ENCODE data around the gene PSMB11. TPM values are rescaled to one million over a fixed set of nuclear protein-coding genes. Genes with fewer than 3 reads are reported as not detected.

Gene PSMB11
- total and polyA plus RNA-seq, 2 donors (not counting 1 experiment from before 2014, with no cell fraction given): not detected

- Histone ChIP-seq H2AFZ (ENCODE audit: insufficient read depth, low read depth, low read length, poor library complexity, severe bottlenecking) (no peak overlapping the region), H3K36me3 (replicated peaks in 1 of 2; ENCODE audit: control extremely low read depth in 1 of 2, control insufficient read depth in 1 of 2, extremely low read depth in 1 of 2, insufficient read depth in 2 of 2, low read length in 1 of 2) (peaks cover 9 to 65% of the 10 kb centered on the region in 2 experiments), H3K9ac (ENCODE audit: low read length) (no peak overlapping the region), H3K79me2 (ENCODE audit: control insufficient read depth, insufficient read depth, low read length) (peaks cover 77% of the 10 kb centered on the region), H3K27me3 (replicated peaks in 1 of 4; ENCODE audit: control extremely low read depth in 1 of 4, control insufficient read depth in 3 of 4, insufficient read depth in 4 of 4, low read length in 3 of 4) (no peaks in the 10 kb centered on the region), H3K9me3 (ENCODE audit: control extremely low read depth in 1 of 3, control insufficient read depth in 2 of 3, insufficient read depth in 1 of 3, low read length in 2 of 3) (no peaks in the 10 kb centered on the region), H3K4me2 (replicated peaks; ENCODE audit: low read depth, low read length, poor library complexity, severe bottlenecking) (no peak overlapping the region), H3K4me1 (ENCODE audit: control insufficient read depth in 2 of 2, insufficient read depth in 2 of 2, low read length in 2 of 2) (peaks cover 14 to 17% of the 10 kb centered on the region in 2 donors), H4K20me1 (ENCODE audit: control insufficient read depth, insufficient read depth, low read length, poor library complexity, severe bottlenecking) (peaks cover 52% of the 10 kb centered on the region), H3K27ac (ENCODE audit: low read length in 2 of 2) (no peak overlapping the region), H3K4me3 (ENCODE audit: control extremely low read depth in 1 of 5, extremely low read depth in 1 of 5, insufficient read depth in 1 of 5, low read depth in 2 of 5, low read length in 4 of 5) (no peak overlapping the region)
- ChIA-PET POLR2A (interaction anchor here (0.7 kb wide), 2 partner anchors 370 to 530 kb away, joined by 4 to 8 read pairs; no protein-coding TSS in a partner anchor), CTCF (interaction anchor here (0.8 to 3.7 kb wide), 8 partner anchors 9 to 106 kb away, joined by 3 to 29 read pairs (median 4); no protein-coding TSS in a partner anchor)
- ATAC-seq (ENCODE audit: low read depth) (no peak), DNase-seq (no peak)
- Mint-ChIP-seq H3K27ac (no peak overlapping the region), H3K4me1 (peaks cover 20% of the 10 kb centered on the region), H3K4me3 (no peak overlapping the region), H3K27me3 (no peaks in the 10 kb centered on the region), H3K9me3 (ENCODE audit: insufficient read depth) (no peaks in the 10 kb centered on the region)
- WGBS (ENCODE audit: insufficient coverage): 100% methylated on average over 3 of the region's 12 CpGs
- no peak for TF ChIP-seq EZH2 (IDR thresholded peaks at IDR 0.05; ENCODE audit: borderline replicate concordance, insufficient read depth, low read depth, low read length, poor library complexity, severe bottlenecking)
- TF ChIP-seq CTCF (IDR thresholded peaks at IDR 0.05): no peak
- intact Hi-C loops (cut with micrococcal nuclease): loop anchor here (5.0 to 10.0 kb wide), 5 partner anchors 34 to 1827 kb away; partner anchors contain the start of genes CDH24, EMC9, HNRNPC and PSME2
Observed at GRCh38 chr14:23091294-23092225, 49.5 kb downstream of the PSMB11 start.
